ENCODE results near the gene DDX10.
"Not testable (repeated sequence)": the region's sequence is repeated elsewhere in the genome, so short reads cannot be mapped to it uniquely, and the experiment has no call there.

DDX10 gene

GRCh38 chr11:108718466-108718865 is 53.6 kb downstream of the DDX10 start:
- DNase-seq, result no peak

GRCh38 chr11:108724974-108725689 is 60.3 kb downstream of the DDX10 start:
- DNase-seq, result no peak

GRCh38 chr11:108726077-108726800 is 61.4 kb downstream of the DDX10 start:
- DNase-seq, result no peak

GRCh38 chr11:108727665-108728064 is 62.8 kb downstream of the DDX10 start:
- DNase-seq, result no peak

- no peak for DNase-seq
Measured at GRCh38 chr11:108729227-108729871, 64.5 kb downstream of the DDX10 start.

- no peak for DNase-seq
Measured at GRCh38 chr11:108732395-108732794, 67.5 kb downstream of the DDX10 start.

- no peak for DNase-seq
Measured at GRCh38 chr11:108733479-108734116, 68.7 kb downstream of the DDX10 start.

- DNase-seq, result no peak
Measured at GRCh38 chr11:108734283-108734682, 69.4 kb downstream of the DDX10 start.

- DNase-seq, result no peak
Measured at GRCh38 chr11:108734956-108735559, 70.2 kb downstream of the DDX10 start.

GRCh38 chr11:108740132-108740531 is 75.3 kb downstream of the DDX10 start:
- DNase-seq, result not testable (repeated sequence)

- DNase-seq, result no peak
Measured at GRCh38 chr11:108743851-108744250, 79.0 kb downstream of the DDX10 start.

- no peak for DNase-seq
Measured at GRCh38 chr11:108748968-108749367, 84.1 kb downstream of the DDX10 start.

GRCh38 chr11:108751444-108751843 is 86.6 kb downstream of the DDX10 start:
- DNase-seq, result no peak

GRCh38 chr11:108752297-108752751 is 87.5 kb downstream of the DDX10 start:
- DNase-seq, result no peak

GRCh38 chr11:108754901-108755625 is 90.2 kb downstream of the DDX10 start:
- no peak for DNase-seq

GRCh38 chr11:108757630-108758029 is 92.8 kb downstream of the DDX10 start:
- no peak for DNase-seq

- DNase-seq, result no peak
Measured at GRCh38 chr11:108758458-108758857, 93.6 kb downstream of the DDX10 start.

- DNase-seq, result no peak
Measured at GRCh38 chr11:108766596-108767173, 101.8 kb downstream of the DDX10 start.

- no peak for DNase-seq
Measured at GRCh38 chr11:108768370-108768769, 103.5 kb downstream of the DDX10 start.

GRCh38 chr11:108768964-108769363 is 104.1 kb downstream of the DDX10 start:
- no peak for DNase-seq

GRCh38 chr11:108774037-108774730 is 109.3 kb downstream of the DDX10 start:
- no peak for DNase-seq

Data from activated naive CD4-positive, alpha-beta T cell (primary cell).